Frontal cortex (tissue), 4 donors: ENCODE measurements around the gene WWOX. TPM values are rescaled to one million over a fixed set of nuclear protein-coding genes. Genes with fewer than 3 reads are reported as not detected.

Experiments
- DNase-seq, 2 donors: peaks; one replicate each; pipeline ENCODE4 v3.0.0; 2012; ENCODE audit warnings: low spot score in 2 of 2
- FAIRE-seq: peaks from 2 replicates; lab custom pipeline; 2012; peaks lifted over from hg19 to GRCh38; lab: Jason Lieb, UNC
- total RNA-seq: library from RNA; depleted of rRNA; stranded (reverse); fragments of >200 nt; gene quantifications from one replicate; pipeline ENCODE4 v1.2.3, GENCODE V29; 2014
- donor health status: control.
- donor health status: control.
- donor health status: control.

The WWOX gene
- total RNA-seq, 1 donor from 2014 or later, result 17.1 TPM

- DNase-seq (no peak), FAIRE-seq (no peak)
Observed at GRCh38 chr16:78639775-78640174, 540.3 kb downstream of the WWOX start.

- DNase-seq (no peak), FAIRE-seq (no peak)
Observed at GRCh38 chr16:78640886-78641285, 541.4 kb downstream of the WWOX start.

- no peak for DNase-seq
- FAIRE-seq, result no peak
Observed at GRCh38 chr16:78641433-78641832, 542.0 kb downstream of the WWOX start.

GRCh38 chr16:78642621-78643285 is 543.3 kb downstream of the WWOX start:
- no peak for DNase-seq
- no peak for FAIRE-seq

GRCh38 chr16:78645657-78646056 is 546.2 kb downstream of the WWOX start:
- DNase-seq, result no peak
- FAIRE-seq, result no peak

GRCh38 chr16:78647019-78647418 is 547.6 kb downstream of the WWOX start:
- FAIRE-seq (no peak), DNase-seq (no peak)

- FAIRE-seq (no peak), DNase-seq (no peak)
Observed at GRCh38 chr16:78647491-78647890, 548.0 kb downstream of the WWOX start.

- no peak for FAIRE-seq
Observed at GRCh38 chr16:78648517-78648916, 549.1 kb downstream of the WWOX start.

GRCh38 chr16:78650339-78651074 is 551.1 kb downstream of the WWOX start:
- DNase-seq (no peak), FAIRE-seq (no peak)

More at GRCh38 chr16:78648517-78648916, 549.1 kb downstream of the WWOX start:
- peak in 1 of 2 donors; percentile 7 for DNase-seq

- FAIRE-seq, result no peak
- no peak for DNase-seq
Observed at GRCh38 chr16:78654929-78655328, 555.5 kb downstream of the WWOX start.

- FAIRE-seq (no peak), DNase-seq (no peak)
Observed at GRCh38 chr16:78655331-78656113, 556.1 kb downstream of the WWOX start.

- FAIRE-seq, result no peak
- DNase-seq, result no peak
Observed at GRCh38 chr16:78656887-78657286, 557.4 kb downstream of the WWOX start.

GRCh38 chr16:78659216-78659615 is 559.8 kb downstream of the WWOX start:
- no peak for DNase-seq
- no peak for FAIRE-seq

- DNase-seq, result no peak
- FAIRE-seq, result no peak
Observed at GRCh38 chr16:78659668-78660217, 560.3 kb downstream of the WWOX start.

- DNase-seq, result no peak
- FAIRE-seq, result no peak
Observed at GRCh38 chr16:78660795-78661194, 561.3 kb downstream of the WWOX start.

GRCh38 chr16:78663690-78664089 is 564.2 kb downstream of the WWOX start:
- DNase-seq, result no peak
- no peak for FAIRE-seq

GRCh38 chr16:78664811-78665772 is 565.6 kb downstream of the WWOX start:
- FAIRE-seq, result no peak

GRCh38 chr16:78666318-78666717 is 566.9 kb downstream of the WWOX start:
- FAIRE-seq (no peak), DNase-seq (no peak)

More at GRCh38 chr16:78664811-78665772, 565.6 kb downstream of the WWOX start:
- DNase-seq, result no peak

- DNase-seq, result no peak
- FAIRE-seq, result no peak
Observed at GRCh38 chr16:78667675-78668074, 568.2 kb downstream of the WWOX start.
